22Rv1 (cell line): ENCODE measurements around the gene KIF6.

Experiments
- ZFX ChIP-seq: fragments of 450-650 bp; IDR thresholded peaks from 2 replicates; pipeline ENCODE4 v1.6.1; 2017; ENCODE audit warnings: antibody characterized with exemption, borderline replicate concordance
- TF ChIP-seq, protein P1 (sequence below): fragments of 450-650 bp; IDR thresholded peaks from 2 replicates; pipeline ENCODE4 v1.5.1; 2017; ENCODE audit warnings: mild to moderate bottlenecking

DNA sequence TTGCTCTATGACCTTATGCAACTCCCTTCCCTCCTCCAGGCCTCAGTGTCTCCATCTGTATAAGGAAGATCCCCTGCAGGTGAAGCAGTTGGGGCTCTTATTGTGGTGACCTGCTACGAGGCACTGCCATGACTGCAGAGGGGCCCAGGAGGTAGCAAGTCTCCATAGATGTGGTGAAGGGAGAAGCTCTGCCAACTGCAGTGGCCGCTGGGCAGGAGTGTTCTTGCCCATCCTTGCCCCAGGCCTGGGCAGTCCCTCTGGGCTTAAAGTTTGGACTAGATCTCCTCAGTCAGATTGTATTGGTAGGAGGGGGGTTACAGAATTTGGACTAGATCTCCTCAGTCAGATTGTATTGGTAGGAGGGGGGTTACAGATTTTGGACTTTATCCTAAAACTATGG lies 423.2 kb downstream of the KIF6 start:
- TF ChIP-seq, protein P1, sequence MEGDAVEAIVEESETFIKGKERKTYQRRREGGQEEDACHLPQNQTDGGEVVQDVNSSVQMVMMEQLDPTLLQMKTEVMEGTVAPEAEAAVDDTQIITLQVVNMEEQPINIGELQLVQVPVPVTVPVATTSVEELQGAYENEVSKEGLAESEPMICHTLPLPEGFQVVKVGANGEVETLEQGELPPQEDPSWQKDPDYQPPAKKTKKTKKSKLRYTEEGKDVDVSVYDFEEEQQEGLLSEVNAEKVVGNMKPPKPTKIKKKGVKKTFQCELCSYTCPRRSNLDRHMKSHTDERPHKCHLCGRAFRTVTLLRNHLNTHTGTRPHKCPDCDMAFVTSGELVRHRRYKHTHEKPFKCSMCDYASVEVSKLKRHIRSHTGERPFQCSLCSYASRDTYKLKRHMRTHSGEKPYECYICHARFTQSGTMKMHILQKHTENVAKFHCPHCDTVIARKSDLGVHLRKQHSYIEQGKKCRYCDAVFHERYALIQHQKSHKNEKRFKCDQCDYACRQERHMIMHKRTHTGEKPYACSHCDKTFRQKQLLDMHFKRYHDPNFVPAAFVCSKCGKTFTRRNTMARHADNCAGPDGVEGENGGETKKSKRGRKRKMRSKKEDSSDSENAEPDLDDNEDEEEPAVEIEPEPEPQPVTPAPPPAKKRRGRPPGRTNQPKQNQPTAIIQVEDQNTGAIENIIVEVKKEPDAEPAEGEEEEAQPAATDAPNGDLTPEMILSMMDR: no peak
- TF ChIP-seq ZFX: no peak
